Activated CD8-positive, alpha-beta memory T cell treated with anti-CD3 and anti-CD28 coated beads, Interleukin-2, amount 50 U/mL, for 4 hours (primary cell): ENCODE results near the gene EIF2A.
"Not testable (repeated sequence)": the region's sequence is repeated elsewhere in the genome, so short reads cannot be mapped to it uniquely, and the experiment has no call there.

ENCODE experiments used
- DNase-seq: peaks from one replicate; pipeline ENCODE4 v3.0.0-alpha.2; 2020

EIF2A gene

GRCh38 chr3:150546226-150547044 is at the start of gene EIF2A, which contains the start of gene SERP1:
TSS of gene EIF2A (plus strand) at chr3:150546787. CDS start at chr3:150546803, 16 bp downstream.
TSS of gene SERP1 (minus strand) at chr3:150546496. CDS start at chr3:150546135, 361 bp downstream.
- DNase-seq = peak; percentile 99

GRCh38 chr3:150497956-150498355 is 48.6 kb upstream of the EIF2A start:
- DNase-seq = no peak

GRCh38 chr3:150500960-150501359 is 45.6 kb upstream of the EIF2A start:
- DNase-seq = not testable (repeated sequence)

- DNase-seq = no peak
These were observed 43.0 kb upstream of the EIF2A start for GRCh38 chr3:150503402-150504099.

GRCh38 chr3:150504483-150504882 is 42.1 kb upstream of the EIF2A start:
- DNase-seq = no peak

GRCh38 chr3:150508401-150508800 is 38.2 kb upstream of the EIF2A start:
- DNase-seq = no peak

GRCh38 chr3:150509780-150510179 is 36.8 kb upstream of the EIF2A start:
- DNase-seq = no peak

GRCh38 chr3:150511122-150511821 is 35.3 kb upstream of the EIF2A start:
- DNase-seq = no peak

GRCh38 chr3:150515210-150515609 is 31.4 kb upstream of the EIF2A start:
- no peak for DNase-seq

GRCh38 chr3:150519026-150519425 is 27.6 kb upstream of the EIF2A start:
- no peak for DNase-seq

GRCh38 chr3:150520408-150520807 is 26.2 kb upstream of the EIF2A start:
- DNase-seq = no peak

GRCh38 chr3:150521463-150521862 is 25.1 kb upstream of the EIF2A start:
- no peak for DNase-seq

GRCh38 chr3:150523538-150523937 is 23.0 kb upstream of the EIF2A start:
- DNase-seq = no peak

- no peak for DNase-seq
These were observed 18.9 kb upstream of the EIF2A start for GRCh38 chr3:150527464-150528255.

- no peak for DNase-seq
These were observed 18.2 kb upstream of the EIF2A start for GRCh38 chr3:150528354-150528797.

- DNase-seq = no peak
These were observed 14.8 kb upstream of the EIF2A start for GRCh38 chr3:150531775-150532174.

- DNase-seq = no peak
These were observed 11.4 kb upstream of the EIF2A start for GRCh38 chr3:150535204-150535603.

GRCh38 chr3:150538324-150539208 is 8.0 kb upstream of the EIF2A start:
- no peak for DNase-seq

GRCh38 chr3:150540297-150540696 is 6.3 kb upstream of the EIF2A start:
- no peak for DNase-seq

GRCh38 chr3:150540991-150541390 is 5.6 kb upstream of the EIF2A start:
- DNase-seq = no peak

- no peak for DNase-seq
These were observed 3.5 kb upstream of the EIF2A start for GRCh38 chr3:150543128-150543527.

- no peak for DNase-seq
These were observed 3.1 kb upstream of the EIF2A start for GRCh38 chr3:150543531-150543930.
